ENCODE data around the gene UBE2O.
A peak's percentile ranks its signal among the peaks of the same experiment; 100 is the strongest.

Gene UBE2O

DNA sequence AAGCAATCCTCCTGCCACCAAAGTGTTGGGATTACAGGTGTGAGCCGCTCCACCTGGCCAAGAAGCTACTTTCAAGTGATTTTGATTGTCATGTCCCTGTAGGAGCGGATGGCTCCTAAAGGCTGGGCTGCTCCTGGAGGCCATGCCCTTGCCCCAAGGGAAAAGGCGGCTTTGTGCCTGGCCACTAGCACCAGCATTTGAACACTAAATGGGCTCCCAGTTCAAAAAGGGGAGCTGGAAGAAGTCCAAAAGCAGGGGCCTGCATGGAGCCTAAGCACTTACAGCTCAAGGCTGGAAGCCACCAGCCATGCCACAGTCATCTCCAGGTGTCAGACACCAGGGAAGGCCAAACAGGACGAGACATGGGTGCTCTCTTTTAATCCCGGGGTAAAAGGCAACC lies 41.7 kb downstream of the UBE2O start:
- Histone ChIP-seq H3K4me3 (ENCODE audit: low read length in 2 of 2) (no peak overlapping the region), H2BK5ac (ENCODE audit: low read length) (no peak overlapping the region), H4K8ac (ENCODE audit: low read depth, low read length) (no peak overlapping the region), H3K4me2 (ENCODE audit: insufficient read depth, low read length, poor library complexity, severe bottlenecking) (no peak overlapping the region), H3K36me3 (replicated peaks in 1 of 2; ENCODE audit: control insufficient read depth in 2 of 2, insufficient read depth in 2 of 2, low read length in 2 of 2) (peaks cover 2 to 32% of the 10 kb centered on the region in 2 donors), H3K4me1 (ENCODE audit: control insufficient read depth in 2 of 2, insufficient read depth in 1 of 2, low read depth in 1 of 2, low read length in 2 of 2) (peaks cover 13 to 20% of the 10 kb centered on the region in 2 donors), H3K23ac (ENCODE audit: low read depth, low read length, poor library complexity) (no peak overlapping the region), H3K27ac (replicated peaks; ENCODE audit: low read length) (no peak overlapping the region), H4K91ac (ENCODE audit: low read depth, low read length, poor library complexity) (no peak overlapping the region), H3K9ac (ENCODE audit: low read depth, low read length, poor library complexity) (peak overlapping the region; percentile 77), H3K79me1 (ENCODE audit: low read depth, low read length) (peaks cover 10% of the 10 kb centered on the region), H2BK12ac (ENCODE audit: low read length) (no peak overlapping the region), H3K27me3 (ENCODE audit: control insufficient read depth in 3 of 3, insufficient read depth in 3 of 3, low read depth in 1 of 3, low read length in 3 of 3) (no peaks in the 10 kb centered on the region), H2BK15ac (ENCODE audit: low read length) (no peak overlapping the region), H3K4ac (ENCODE audit: low read length) (no peak overlapping the region), H3K18ac (ENCODE audit: low read length) (no peak overlapping the region), H2AFZ (ENCODE audit: low read length) (no peak overlapping the region), H3K9me3 (replicated peaks in 1 of 2; ENCODE audit: control insufficient read depth in 2 of 2, insufficient read depth in 1 of 2, low read depth in 1 of 2, low read length in 2 of 2) (no peaks in the 10 kb centered on the region), H2AK5ac (ENCODE audit: low read depth, low read length) (no peak overlapping the region), H3K14ac (ENCODE audit: low read length) (no peak overlapping the region), H2BK120ac (ENCODE audit: low read depth, low read length) (no peak overlapping the region)
- no CpG with 5 or more reads among the region's 5 CpGs for WGBS, 2 donors (ENCODE audit: extremely low coverage in 2 of 2, insufficient read length in 2 of 2, insufficient replicate concordance in 1 of 2)
- DNase-seq (ENCODE audit: low spot score): no peak

DNA sequence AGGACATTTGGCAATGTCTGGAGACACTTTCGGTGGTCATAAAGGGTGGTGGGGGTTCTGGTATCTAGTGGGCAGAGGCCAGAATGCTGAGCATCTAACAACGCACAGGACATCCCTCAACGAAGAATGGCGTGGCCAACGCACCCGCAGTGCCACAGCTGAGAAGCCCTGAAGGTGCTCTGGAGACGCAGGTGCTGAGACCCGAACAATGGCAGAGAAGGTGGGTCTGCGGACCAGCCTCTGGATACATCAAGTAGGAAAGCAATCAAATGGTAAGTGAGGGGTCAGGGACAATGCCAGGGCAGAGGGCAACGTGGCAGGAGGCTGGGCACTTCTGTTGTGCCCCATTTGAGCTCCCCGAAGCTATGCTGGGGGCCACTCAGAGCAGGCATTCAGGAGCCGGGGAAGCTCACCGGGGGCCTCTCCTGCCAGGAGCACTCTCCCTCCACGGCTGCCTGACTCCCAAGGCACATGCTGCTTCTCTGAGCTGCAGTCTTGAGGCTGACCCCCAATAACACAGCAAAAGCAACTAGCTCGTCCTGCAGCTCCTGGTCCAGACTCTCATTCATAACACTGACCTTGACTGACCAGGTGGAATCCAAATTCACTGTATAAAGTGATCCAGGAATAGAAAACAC lies 42.5 kb downstream of the UBE2O start:
- no peak for DNase-seq (ENCODE audit: low spot score)
- H2AK5ac ChIP-seq (ENCODE audit: low read depth, low read length): no peak overlapping the region
- H3K4ac ChIP-seq (ENCODE audit: low read length): no peak overlapping the region
- H3K36me3 ChIP-seq (replicated peaks in 1 of 2; ENCODE audit: control insufficient read depth in 2 of 2, insufficient read depth in 2 of 2, low read length in 2 of 2): peaks cover 4 to 40% of the 10 kb centered on the region in 2 donors
- H3K79me1 ChIP-seq (ENCODE audit: low read depth, low read length): peaks cover 11% of the 10 kb centered on the region
- no peak overlapping the region for H3K27ac ChIP-seq (replicated peaks; ENCODE audit: low read length)
- H4K8ac ChIP-seq (ENCODE audit: low read depth, low read length): no peak overlapping the region
- H2AFZ ChIP-seq (ENCODE audit: low read length): no peak overlapping the region
- H3K4me3 ChIP-seq (ENCODE audit: low read length in 2 of 2): peak overlapping the region in 1 of 2 donors; percentile 42
- no peak overlapping the region for H3K4me2 ChIP-seq (ENCODE audit: insufficient read depth, low read length, poor library complexity, severe bottlenecking)
- no peak overlapping the region for H2BK12ac ChIP-seq (ENCODE audit: low read length)
- H3K23ac ChIP-seq (ENCODE audit: low read depth, low read length, poor library complexity): no peak overlapping the region
- no peaks in the 10 kb centered on the region for H3K27me3 ChIP-seq (ENCODE audit: control insufficient read depth in 3 of 3, insufficient read depth in 3 of 3, low read depth in 1 of 3, low read length in 3 of 3)
- no peak overlapping the region for H3K18ac ChIP-seq (ENCODE audit: low read length)
- no peak overlapping the region for H3K9ac ChIP-seq (ENCODE audit: low read depth, low read length, poor library complexity)
- WGBS, 2 donors (ENCODE audit: extremely low coverage in 2 of 2, insufficient read length in 2 of 2, insufficient replicate concordance in 1 of 2): no CpG with 5 or more reads among the region's 15 CpGs
- no peak overlapping the region for H2BK5ac ChIP-seq (ENCODE audit: low read length)
- H2BK15ac ChIP-seq (ENCODE audit: low read length): no peak overlapping the region
- H4K91ac ChIP-seq (ENCODE audit: low read depth, low read length, poor library complexity): no peak overlapping the region
- no peak overlapping the region for H2BK120ac ChIP-seq (ENCODE audit: low read depth, low read length)
- H3K4me1 ChIP-seq (ENCODE audit: control insufficient read depth in 2 of 2, insufficient read depth in 1 of 2, low read depth in 1 of 2, low read length in 2 of 2): peaks cover 13 to 20% of the 10 kb centered on the region in 2 donors
- H3K14ac ChIP-seq (ENCODE audit: low read length): peak overlapping the region; percentile 49
- no peaks in the 10 kb centered on the region for H3K9me3 ChIP-seq (replicated peaks in 1 of 2; ENCODE audit: control insufficient read depth in 2 of 2, insufficient read depth in 1 of 2, low read depth in 1 of 2, low read length in 2 of 2)

GRCh38 chr17:76408037-76408849 lies 44.7 kb downstream of the UBE2O start:
- Histone ChIP-seq H3K4me3 (ENCODE audit: low read length in 2 of 2) (no peak overlapping the region), H3K18ac (ENCODE audit: low read length) (no peak overlapping the region), H3K79me1 (ENCODE audit: low read depth, low read length) (peaks cover 7% of the 10 kb centered on the region), H2BK5ac (ENCODE audit: low read length) (no peak overlapping the region), H2AK5ac (ENCODE audit: low read depth, low read length) (no peak overlapping the region), H3K9me3 (replicated peaks in 1 of 2; ENCODE audit: control insufficient read depth in 2 of 2, insufficient read depth in 1 of 2, low read depth in 1 of 2, low read length in 2 of 2) (no peaks in the 10 kb centered on the region), H3K23ac (ENCODE audit: low read depth, low read length, poor library complexity) (no peak overlapping the region), H3K4me2 (ENCODE audit: insufficient read depth, low read length, poor library complexity, severe bottlenecking) (no peak overlapping the region), H3K36me3 (replicated peaks in 1 of 2; ENCODE audit: control insufficient read depth in 2 of 2, insufficient read depth in 2 of 2, low read length in 2 of 2) (peaks cover 16 to 61% of the 10 kb centered on the region in 2 donors), H4K8ac (ENCODE audit: low read depth, low read length) (no peak overlapping the region), H4K91ac (ENCODE audit: low read depth, low read length, poor library complexity) (no peak overlapping the region), H3K9ac (ENCODE audit: low read depth, low read length, poor library complexity) (no peak overlapping the region), H2BK15ac (ENCODE audit: low read length) (no peak overlapping the region), H2BK120ac (ENCODE audit: low read depth, low read length) (no peak overlapping the region), H2BK12ac (ENCODE audit: low read length) (no peak overlapping the region), H3K4ac (ENCODE audit: low read length) (no peak overlapping the region), H3K27ac (replicated peaks; ENCODE audit: low read length) (no peak overlapping the region), H3K4me1 (ENCODE audit: control insufficient read depth in 2 of 2, insufficient read depth in 1 of 2, low read depth in 1 of 2, low read length in 2 of 2) (no peaks in the 10 kb centered on the region), H3K14ac (ENCODE audit: low read length) (no peak overlapping the region), H2AFZ (ENCODE audit: low read length) (no peak overlapping the region), H3K27me3 (ENCODE audit: control insufficient read depth in 3 of 3, insufficient read depth in 3 of 3, low read depth in 1 of 3, low read length in 3 of 3) (no peaks in the 10 kb centered on the region)
- WGBS, 2 donors (ENCODE audit: extremely low coverage in 2 of 2, insufficient read length in 2 of 2, insufficient replicate concordance in 1 of 2): no CpG with 5 or more reads among the region's 12 CpGs
- DNase-seq (ENCODE audit: low spot score): peak; percentile 32

DNA sequence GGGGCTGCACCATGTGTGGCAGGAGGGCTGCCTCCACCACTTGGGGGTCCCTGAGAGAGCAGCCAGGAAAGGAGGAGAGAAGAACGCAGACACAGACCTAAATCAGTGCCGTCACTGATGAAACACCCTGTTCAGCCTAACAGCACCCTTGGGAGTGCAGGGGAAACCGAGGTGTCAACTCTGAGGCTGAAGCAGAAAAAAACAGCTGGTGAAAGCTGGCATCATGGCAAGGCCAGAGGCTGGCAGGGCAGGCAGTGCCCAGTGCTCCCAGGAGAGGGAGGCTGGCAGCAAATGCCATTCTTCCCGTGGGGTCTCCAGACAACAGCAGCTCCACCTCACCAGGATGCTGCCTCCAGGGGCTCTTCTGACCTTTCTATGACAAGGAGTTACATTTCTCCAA lies 45.4 kb downstream of the UBE2O start:
- Histone ChIP-seq H3K4ac (ENCODE audit: low read length) (no peak overlapping the region), H3K4me2 (ENCODE audit: insufficient read depth, low read length, poor library complexity, severe bottlenecking) (no peak overlapping the region), H3K14ac (ENCODE audit: low read length) (no peak overlapping the region), H2AFZ (ENCODE audit: low read length) (no peak overlapping the region), H3K18ac (ENCODE audit: low read length) (no peak overlapping the region), H3K36me3 (replicated peaks in 1 of 2; ENCODE audit: control insufficient read depth in 2 of 2, insufficient read depth in 2 of 2, low read length in 2 of 2) (peaks cover 20 to 65% of the 10 kb centered on the region in 2 donors), H4K8ac (ENCODE audit: low read depth, low read length) (no peak overlapping the region), H2BK12ac (ENCODE audit: low read length) (no peak overlapping the region), H2BK15ac (ENCODE audit: low read length) (no peak overlapping the region), H2AK5ac (ENCODE audit: low read depth, low read length) (no peak overlapping the region), H3K27ac (replicated peaks; ENCODE audit: low read length) (no peak overlapping the region), H3K27me3 (ENCODE audit: control insufficient read depth in 3 of 3, insufficient read depth in 3 of 3, low read depth in 1 of 3, low read length in 3 of 3) (peaks cover 0 to under 1% (median 0%) of the 10 kb centered on the region in 3 experiments), H3K23ac (ENCODE audit: low read depth, low read length, poor library complexity) (no peak overlapping the region), H3K4me1 (ENCODE audit: control insufficient read depth in 2 of 2, insufficient read depth in 1 of 2, low read depth in 1 of 2, low read length in 2 of 2) (no peaks in the 10 kb centered on the region), H2BK120ac (ENCODE audit: low read depth, low read length) (no peak overlapping the region), H3K79me1 (ENCODE audit: low read depth, low read length) (peaks cover 7% of the 10 kb centered on the region), H4K91ac (ENCODE audit: low read depth, low read length, poor library complexity) (no peak overlapping the region), H3K4me3 (ENCODE audit: low read length in 2 of 2) (no peak overlapping the region), H3K9me3 (replicated peaks in 1 of 2; ENCODE audit: control insufficient read depth in 2 of 2, insufficient read depth in 1 of 2, low read depth in 1 of 2, low read length in 2 of 2) (no peaks in the 10 kb centered on the region), H2BK5ac (ENCODE audit: low read length) (no peak overlapping the region), H3K9ac (ENCODE audit: low read depth, low read length, poor library complexity) (no peak overlapping the region)
- WGBS, 2 donors (ENCODE audit: extremely low coverage in 2 of 2, insufficient read length in 2 of 2, insufficient replicate concordance in 1 of 2): no CpG with 5 or more reads among the region's 4 CpGs
- DNase-seq (ENCODE audit: low spot score): no peak

Measured in neuronal stem cell (in vitro differentiated cells).